ENCODE measurements around the gene NTNG1. TPM values are rescaled to one million over a fixed set of nuclear protein-coding genes. Genes with fewer than 3 reads are reported as not detected.

Gene NTNG1
- total and polyA plus RNA-seq, 2 of the 8 experiments (the other 6 are each of a cell fraction or from before 2014, with no cell fraction given) = 1.2 to 4.1 TPM

GRCh38 chr1:107231291-107231690 is 90.5 kb downstream of the NTNG1 start:
- Histone ChIP-seq H3K56ac (replicated peaks; ENCODE audit: insufficient read length, low read depth, low read length) (no peak overlapping the region), H4K5ac (ENCODE audit: insufficient read length, low read depth, low read length) (no peak overlapping the region), H3K27me3 (replicated peaks in 1 of 4; ENCODE audit: control insufficient read depth in 3 of 4, extremely low read depth in 1 of 4, insufficient read depth in 3 of 4, low read length in 3 of 4) (no peaks in the 10 kb centered on the region), H3K14ac (ENCODE audit: insufficient read length) (no peak overlapping the region), H2AK5ac (ENCODE audit: low read depth, low read length) (no peak overlapping the region), H2AFZ (ENCODE audit: low read length) (no peak overlapping the region), H3K79me2 (ENCODE audit: control insufficient read depth in 1 of 2, insufficient read depth in 2 of 2, low read length in 2 of 2) (no peaks in the 10 kb centered on the region), H2BK20ac (ENCODE audit: low read length) (no peak overlapping the region), H3K36me3 (ENCODE audit: control insufficient read depth in 2 of 4, insufficient read depth in 4 of 4, low read length in 3 of 4) (no peaks in the 10 kb centered on the region), H3K23me2 (ENCODE audit: low read depth, low read length) (no peaks in the 10 kb centered on the region), H3K4me3 (ENCODE audit: extremely low read depth in 1 of 4, insufficient read depth in 2 of 4, low read depth in 3 of 4, low read length in 4 of 4) (no peak overlapping the region), H3K27ac (ENCODE audit: low read depth, low read length) (no peak overlapping the region), H3K4me1 (replicated peaks in 1 of 4; ENCODE audit: control insufficient read depth in 3 of 4, insufficient read depth in 4 of 4, low read length in 3 of 4) (peaks cover 3 to 10% (median 7%) of the 10 kb centered on the region in 4 experiments; a peak in 4 of 7 replicates), H4K8ac (ENCODE audit: extremely low read depth, insufficient read depth, low read length) (no peak overlapping the region), H4K91ac (replicated peaks; ENCODE audit: insufficient read length, low read length) (no peak overlapping the region), H3K4ac (replicated peaks; ENCODE audit: insufficient read length, low read depth, low read length) (no peak overlapping the region), H3K79me1 (ENCODE audit: low read depth, low read length) (no peaks in the 10 kb centered on the region), H2BK120ac (replicated peaks; ENCODE audit: low read depth, low read length) (no peak overlapping the region), H3K4me2 (ENCODE audit: insufficient read depth in 1 of 2, low read depth in 2 of 2, low read length in 2 of 2) (no peak overlapping the region), H3K23ac (ENCODE audit: insufficient read length) (no peak overlapping the region), H3K18ac (ENCODE audit: extremely low read depth, low read length) (no peak overlapping the region), H2BK12ac (ENCODE audit: low read depth, low read length) (no peak overlapping the region), H4K20me1 (replicated peaks in 1 of 2; ENCODE audit: control insufficient read depth in 1 of 2, insufficient read depth in 2 of 2, low read length in 2 of 2) (no peaks in the 10 kb centered on the region), H3K9ac (replicated peaks in 1 of 4; ENCODE audit: extremely low read depth in 1 of 4, low read depth in 3 of 4, low read length in 3 of 4) (no peak overlapping the region), H3K9me3 (ENCODE audit: insufficient read depth in 2 of 2, low read depth in 1 of 2, low read length in 1 of 2) (peaks cover under 1 to 6% of the 10 kb centered on the region in 2 experiments; a peak in 1 of 4 replicates), H2BK5ac (ENCODE audit: low read depth, low read length) (no peak overlapping the region), H2BK15ac (ENCODE audit: low read length) (no peak overlapping the region)
- FAIRE-seq (no peak), DNase-seq (ENCODE audit: low read depth in 1 of 2, low spot score in 2 of 2) (no peak)
- 91% methylated on average over 2 of the region's 2 CpGs; no CpG with 5 or more reads in 1 of the 2 experiments for WGBS, 2 experiments (ENCODE audit: extremely low coverage in 1 of 2, insufficient coverage in 1 of 2, insufficient read length in 1 of 2, insufficient replicate concordance in 2 of 2, low coverage in 1 of 2, low lambda C conversion rate in 2 of 2, missing lambda C conversion rate in 1 of 2)
- POLR2A ChIA-PET (ENCODE audit: partially characterized antibody) = no interaction called here
- CTCF ChIA-PET (ENCODE audit: partially characterized antibody) = interaction anchor here (1.8 kb wide), 1 partner anchor 13 kb away, joined by 4 read pairs; no protein-coding TSS in a partner anchor
- TF ChIP-seq CTBP2 (IDR thresholded peaks at IDR 0.05; ENCODE audit: borderline replicate concordance, insufficient read depth, insufficient read length, low read length) = no peak
- TF ChIP-seq GABPA (IDR thresholded peaks at IDR 0.05; ENCODE audit: borderline replicate concordance, insufficient read depth, low read length) = no peak
- TF ChIP-seq RFX5 (IDR thresholded peaks at IDR 0.05; ENCODE audit: borderline replicate concordance, low read depth, low read length) = no peak
- TF ChIP-seq KDM1A (IDR thresholded peaks at IDR 0.05; ENCODE audit: borderline replicate concordance, low read length) = no peak
